KMS-11 (cell line): ENCODE measurements around the gene DYNC2I2.
A peak's percentile ranks its signal among the peaks of the same experiment; 100 is the strongest.
"Not testable (repeated sequence)": the region's sequence is repeated elsewhere in the genome, so short reads cannot be mapped to it uniquely, and the experiment has no call there.

Experiments
- H2AFZ ChIP-seq: fragments of 200-600 bp; sonication (generic); 2 replicates; pipeline ENCODE4 v1.6.1; 2016; ENCODE audit warnings: antibody characterized with exemption, mixed run types, low read depth
- H3K27ac ChIP-seq: fragments of 200-600 bp; sonication (generic); 2 replicates; pipeline ENCODE4 v1.6.1; 2016; ENCODE audit warnings: mild to moderate bottlenecking, mixed run types
- H3K27me3 ChIP-seq: fragments of 200-600 bp; sonication (generic); 2 replicates; pipeline ENCODE4 v1.6.1; 2017; ENCODE audit warnings: mild to moderate bottlenecking, low read depth, mixed run types, moderate library complexity; ENCODE audit not compliant: insufficient read depth
- H3K36me3 ChIP-seq: fragments of 200-600 bp; sonication (generic); 2 replicates; pipeline ENCODE4 v1.6.1; 2017; ENCODE audit warnings: mild to moderate bottlenecking, mixed run types; ENCODE audit not compliant: insufficient read depth
- H3K4me1 ChIP-seq: fragments of 200-600 bp; sonication (generic); 2 replicates; pipeline ENCODE4 v1.6.1; 2016; ENCODE audit warnings: mild to moderate bottlenecking, low read depth, mixed run types; ENCODE audit not compliant: poor library complexity, severe bottlenecking
- H3K4me2 ChIP-seq: fragments of 200-600 bp; sonication (generic); 2 replicates; pipeline ENCODE4 v1.7.0; 2016; ENCODE audit warnings: mild to moderate bottlenecking, mixed run types
- H3K4me3 ChIP-seq: fragments of 200-600 bp; sonication (generic); IDR thresholded peaks from 2 replicates; pipeline ENCODE4 v1.6.1; 2017; ENCODE audit warnings: low read depth, low read length, mixed read lengths; ENCODE audit not compliant: insufficient read depth
- H3K79me2 ChIP-seq: fragments of 200-600 bp; sonication (generic); 2 replicates; pipeline ENCODE4 v1.6.1; 2016; ENCODE audit warnings: low read depth, mixed run types; ENCODE audit not compliant: insufficient read depth
- H3K9ac ChIP-seq: fragments of 200-600 bp; sonication (generic); 2 replicates; pipeline ENCODE4 v1.6.1; 2016; ENCODE audit warnings: mild to moderate bottlenecking, mixed run types
- H4K20me1 ChIP-seq: fragments of 200-600 bp; sonication (generic); 2 replicates; pipeline ENCODE4 v1.6.1; 2016; ENCODE audit warnings: mild to moderate bottlenecking, mixed run types; ENCODE audit not compliant: insufficient read depth
- TF ChIP-seq, protein P1 (sequence below): fragments of 200-600 bp; sonication (generic); conservative IDR thresholded peaks from 2 replicates; pipeline ENCODE4 v1.6.1; 2017; ENCODE audit warnings: low read depth, mild to moderate bottlenecking, antibody characterized with exemption, low read length, moderate library complexity, mixed read lengths

DYNC2I2 gene

GRCh38 chr9:128593856-128594255, 62.8 kb downstream of the DYNC2I2 start:
- Histone ChIP-seq H3K27me3 (no peaks in the 10 kb centered on the region), H3K4me2 (no peak overlapping the region), H3K4me3 (no peak overlapping the region), H4K20me1 (no peaks in the 10 kb centered on the region), H3K27ac (no peak overlapping the region), H3K4me1 (peaks cover 2% of the 10 kb centered on the region), H2AFZ (no peak overlapping the region), H3K79me2 (no peaks in the 10 kb centered on the region), H3K9ac (no peak overlapping the region), H3K36me3 (peaks cover 10% of the 10 kb centered on the region; the same call in 1 of the 2 replicates)
- TF ChIP-seq, protein P1, sequence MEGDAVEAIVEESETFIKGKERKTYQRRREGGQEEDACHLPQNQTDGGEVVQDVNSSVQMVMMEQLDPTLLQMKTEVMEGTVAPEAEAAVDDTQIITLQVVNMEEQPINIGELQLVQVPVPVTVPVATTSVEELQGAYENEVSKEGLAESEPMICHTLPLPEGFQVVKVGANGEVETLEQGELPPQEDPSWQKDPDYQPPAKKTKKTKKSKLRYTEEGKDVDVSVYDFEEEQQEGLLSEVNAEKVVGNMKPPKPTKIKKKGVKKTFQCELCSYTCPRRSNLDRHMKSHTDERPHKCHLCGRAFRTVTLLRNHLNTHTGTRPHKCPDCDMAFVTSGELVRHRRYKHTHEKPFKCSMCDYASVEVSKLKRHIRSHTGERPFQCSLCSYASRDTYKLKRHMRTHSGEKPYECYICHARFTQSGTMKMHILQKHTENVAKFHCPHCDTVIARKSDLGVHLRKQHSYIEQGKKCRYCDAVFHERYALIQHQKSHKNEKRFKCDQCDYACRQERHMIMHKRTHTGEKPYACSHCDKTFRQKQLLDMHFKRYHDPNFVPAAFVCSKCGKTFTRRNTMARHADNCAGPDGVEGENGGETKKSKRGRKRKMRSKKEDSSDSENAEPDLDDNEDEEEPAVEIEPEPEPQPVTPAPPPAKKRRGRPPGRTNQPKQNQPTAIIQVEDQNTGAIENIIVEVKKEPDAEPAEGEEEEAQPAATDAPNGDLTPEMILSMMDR, result no peak

GRCh38 chr9:128593039-128593438, 63.6 kb downstream of the DYNC2I2 start:
- TF ChIP-seq, protein P1, result no peak
- H3K27ac ChIP-seq, result no peak overlapping the region; the same call in 1 of the 2 replicates
- H3K36me3 ChIP-seq, result peaks cover 10% of the 10 kb centered on the region; the same call in 1 of the 2 replicates
- no peak overlapping the region for H3K4me3 ChIP-seq
- H3K27me3 ChIP-seq, result no peaks in the 10 kb centered on the region
- H3K9ac ChIP-seq, result no peak overlapping the region
- no peaks in the 10 kb centered on the region for H4K20me1 ChIP-seq
- no peak overlapping the region for H2AFZ ChIP-seq
- peaks cover 10% of the 10 kb centered on the region for H3K4me1 ChIP-seq
- no peak overlapping the region for H3K4me2 ChIP-seq
- no peaks in the 10 kb centered on the region for H3K79me2 ChIP-seq

DNA sequence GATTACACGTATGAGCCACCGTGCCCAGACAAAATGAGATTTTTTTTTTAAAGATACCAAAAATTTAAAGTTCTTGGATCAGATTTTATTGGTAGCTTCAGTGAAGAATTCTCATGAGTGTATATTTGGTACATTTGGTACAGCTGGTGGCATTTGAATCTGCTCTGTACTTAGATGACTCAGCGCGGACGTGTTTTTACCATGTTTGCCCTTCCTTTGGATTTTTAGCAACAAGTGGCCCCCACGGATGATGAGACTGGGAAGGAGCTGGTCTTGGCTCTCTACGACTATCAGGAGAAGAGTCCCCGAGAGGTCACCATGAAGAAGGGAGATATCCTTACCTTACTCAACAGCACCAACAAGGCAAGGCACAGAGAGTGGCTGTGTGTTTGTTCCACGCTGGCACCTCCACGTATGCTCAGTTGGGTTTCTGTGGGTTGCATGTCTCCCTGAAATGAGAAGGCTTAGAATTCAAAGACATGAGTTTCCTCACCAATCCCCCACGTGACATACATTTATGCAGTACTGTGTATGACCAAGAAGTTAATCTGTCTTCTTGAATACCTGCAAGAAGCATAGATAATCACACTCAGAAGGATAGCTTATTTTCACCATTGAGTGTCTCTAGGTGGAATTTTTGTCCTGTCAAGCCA, 67.9 kb downstream of the DYNC2I2 start:
- no peaks in the 10 kb centered on the region for H3K27me3 ChIP-seq
- H3K9ac ChIP-seq, result no peak overlapping the region
- no peak overlapping the region for H2AFZ ChIP-seq
- peak overlapping the region; percentile 76 for H3K4me2 ChIP-seq
- no peaks in the 10 kb centered on the region for H3K79me2 ChIP-seq
- H3K27ac ChIP-seq, result peak overlapping the region; percentile 81
- H3K4me3 ChIP-seq, result no peak overlapping the region
- TF ChIP-seq, protein P1, result no peak
- peaks cover 45% of the 10 kb centered on the region for H3K4me1 ChIP-seq
- H3K36me3 ChIP-seq, result peaks cover 10% of the 10 kb centered on the region; the same call in 1 of the 2 replicates
- no peaks in the 10 kb centered on the region for H4K20me1 ChIP-seq

DNA sequence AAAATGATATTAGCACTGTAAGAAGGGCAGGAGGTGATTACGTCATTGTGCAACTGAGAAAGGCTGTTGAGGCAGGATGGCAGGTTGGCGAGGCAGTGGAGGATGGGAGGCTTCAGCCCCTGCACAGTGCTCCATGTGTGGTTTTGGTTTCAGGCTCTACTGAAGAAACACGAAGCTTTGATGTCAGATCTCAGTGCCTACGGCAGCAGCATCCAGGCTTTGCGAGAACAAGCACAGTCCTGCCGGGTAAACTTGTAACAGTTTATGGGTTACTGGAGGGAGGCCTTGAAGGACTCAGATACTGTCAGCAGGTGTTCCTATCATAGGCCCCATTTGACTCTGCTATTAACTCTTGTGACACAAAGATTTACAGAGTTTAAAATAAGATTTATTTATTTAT, 69.2 kb downstream of the DYNC2I2 start:
- TF ChIP-seq, protein P1, result no peak
- H3K36me3 ChIP-seq, result peaks cover under 1% of the 10 kb centered on the region; the same call in 1 of the 2 replicates
- peak overlapping the region; percentile 81 for H3K27ac ChIP-seq

DNA sequence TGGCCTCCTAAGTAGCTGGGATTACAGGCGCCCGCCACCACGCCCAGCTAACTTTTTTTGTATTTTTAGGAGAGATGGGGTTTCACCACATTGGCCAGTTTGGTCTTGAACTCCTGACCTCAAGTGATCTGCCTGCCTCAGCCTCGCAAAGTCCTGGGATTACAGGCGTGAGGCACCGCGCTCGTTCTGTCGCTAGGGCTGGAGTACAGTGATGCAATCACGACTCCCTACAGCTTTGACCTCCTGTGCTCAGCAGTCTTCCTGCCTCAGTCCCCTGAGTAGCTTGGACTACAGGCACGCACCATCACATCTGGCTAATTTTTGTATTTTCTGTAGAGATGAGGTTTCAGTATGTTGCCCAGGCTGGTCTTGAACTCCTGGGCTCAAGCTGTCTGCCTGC, 69.7 kb downstream of the DYNC2I2 start:
- not testable (repeated sequence) for H3K27me3 ChIP-seq, H3K79me2 ChIP-seq, H3K36me3 ChIP-seq, H4K20me1 ChIP-seq, H3K4me3 ChIP-seq
- Histone ChIP-seq H3K27ac (peak overlapping the region; percentile 81), H2AFZ (peak overlapping the region; percentile 6), H3K9ac (peak overlapping the region; percentile 33; the same call in 1 of the 2 replicates), H3K4me1 (peaks cover 45% of the 10 kb centered on the region), H3K4me2 (peak overlapping the region; percentile 76)

More for the DNA sequence above, 69.2 kb downstream of the DYNC2I2 start:
- peak overlapping the region; percentile 33; the same call in 1 of the 2 replicates for H3K9ac ChIP-seq
- peak overlapping the region; percentile 76 for H3K4me2 ChIP-seq
- H3K4me1 ChIP-seq, result peaks cover 45% of the 10 kb centered on the region
- H2AFZ ChIP-seq, result no peak overlapping the region
- no peaks in the 10 kb centered on the region for H3K27me3 ChIP-seq
- no peak overlapping the region for H3K4me3 ChIP-seq
- H3K79me2 ChIP-seq, result no peaks in the 10 kb centered on the region
- no peaks in the 10 kb centered on the region for H4K20me1 ChIP-seq

GRCh38 chr9:128585155-128585554, 71.5 kb downstream of the DYNC2I2 start:
- not testable (repeated sequence) for H4K20me1 ChIP-seq, H3K36me3 ChIP-seq, H3K4me3 ChIP-seq, H2AFZ ChIP-seq, H3K9ac ChIP-seq, H3K27me3 ChIP-seq, H3K79me2 ChIP-seq, H3K4me2 ChIP-seq
- H3K27ac ChIP-seq, result peak overlapping the region; percentile 81; the same call in 1 of the 2 replicates
- H3K4me1 ChIP-seq, result peaks cover 45% of the 10 kb centered on the region
